Astrocyte (in vitro differentiated cells and primary cell): ENCODE measurements around the gene TAMALIN. TPM values are rescaled to one million over a fixed set of nuclear protein-coding genes. Genes with fewer than 3 reads are reported as not detected.

Source experiments
- DNase-seq: peaks from one replicate; pipeline ENCODE4 v3.0.0-alpha.2; 2010; ENCODE audit warnings: low read depth
- FAIRE-seq: peaks from 2 replicates; lab custom pipeline; 2011; peaks lifted over from hg19 to GRCh38; lab: Jason Lieb, UNC
- H2AFZ ChIP-seq: 2 replicates; pipeline ENCODE4 v1.6.0; 2012; ENCODE audit warnings: low read depth, low read length, inconsistent platforms
- H3K27ac ChIP-seq: 2 replicates; pipeline ENCODE4 v1.5.1; 2011; ENCODE audit warnings: low read depth, low read length, inconsistent platforms
- H3K27me3 ChIP-seq: 2 replicates; pipeline ENCODE4 v1.6.0; 2011; ENCODE audit warnings: low read length, inconsistent platforms; ENCODE audit not compliant: insufficient read depth
- H3K36me3 ChIP-seq: 2 replicates; pipeline ENCODE4 v1.5.1; 2011; ENCODE audit warnings: low read length, inconsistent platforms; ENCODE audit not compliant: insufficient read depth
- H3K4me1 ChIP-seq: 2 replicates; pipeline ENCODE4 v1.5.1; 2011; ENCODE audit warnings: low read length, inconsistent platforms; ENCODE audit not compliant: insufficient read depth
- H3K4me2 ChIP-seq: 2 replicates; pipeline ENCODE4 v1.6.0; 2012; ENCODE audit warnings: low read length, inconsistent platforms
- H3K4me3 ChIP-seq: 2 replicates; pipeline ENCODE4 v1.5.1; 2011; ENCODE audit warnings: low read depth, mild to moderate bottlenecking, low read length, inconsistent platforms; ENCODE audit not compliant: insufficient read depth
- H3K79me2 ChIP-seq: 2 replicates; pipeline ENCODE4 v1.6.0; 2012; ENCODE audit warnings: mild to moderate bottlenecking, low read length, inconsistent platforms; ENCODE audit not compliant: insufficient read depth
- H3K9ac ChIP-seq: 2 replicates; pipeline ENCODE4 v1.6.0; 2012; ENCODE audit warnings: mild to moderate bottlenecking, low read length, inconsistent platforms
- H3K9me3 ChIP-seq: 2 replicates; pipeline ENCODE4 v1.5.1; 2012; ENCODE audit warnings: low read depth, mild to moderate bottlenecking, low read length, inconsistent platforms; ENCODE audit not compliant: insufficient read depth
- H4K20me1 ChIP-seq: 2 replicates; pipeline ENCODE4 v1.6.0; 2012; ENCODE audit warnings: low read length, inconsistent platforms; ENCODE audit not compliant: insufficient read depth
- H3K27ac Mint-ChIP-seq: one replicate; pipeline ENCODE4 v1.8.0; 2021; ENCODE audit warnings: mild to moderate bottlenecking, mixed read lengths; ENCODE audit not compliant: unreplicated experiment
- H3K27me3 Mint-ChIP-seq: one replicate; pipeline ENCODE4 v1.8.0; 2021; ENCODE audit warnings: low read depth, mixed read lengths; ENCODE audit not compliant: unreplicated experiment
- H3K36me3 Mint-ChIP-seq: one replicate; pipeline ENCODE4 v1.8.0; 2021; ENCODE audit warnings: low read depth, mixed read lengths; ENCODE audit not compliant: unreplicated experiment
- H3K4me1 Mint-ChIP-seq: one replicate; pipeline ENCODE4 v1.8.0; 2021; ENCODE audit warnings: low read depth, mixed read lengths; ENCODE audit not compliant: unreplicated experiment
- H3K4me3 Mint-ChIP-seq: one replicate; pipeline ENCODE4 v1.8.0; 2021; ENCODE audit warnings: mild to moderate bottlenecking, moderate library complexity, mixed read lengths; ENCODE audit not compliant: unreplicated experiment
- H3K9me3 Mint-ChIP-seq: one replicate; pipeline ENCODE4 v1.8.0; 2021; ENCODE audit warnings: mild to moderate bottlenecking, mixed read lengths; ENCODE audit not compliant: unreplicated experiment
- CTCF ChIP-seq: IDR thresholded peaks from 2 replicates; pipeline ENCODE4 v1.5.1; 2011; ENCODE audit warnings: low read depth, mild to moderate bottlenecking, inconsistent platforms, low read length, moderate library complexity; ENCODE audit not compliant: insufficient read depth
- EZH2 ChIP-seq: IDR thresholded peaks from 2 replicates; pipeline ENCODE4 v1.6.1; 2012; ENCODE audit warnings: mild to moderate bottlenecking, low read length, inconsistent platforms; ENCODE audit not compliant: insufficient read depth
- total RNA-seq: library from RNA; stranded (reverse); gene quantifications from 2 replicates; pipeline ENCODE4 v1.2.1, GENCODE V29; 2021

Gene TAMALIN
- total RNA-seq, 1 donor from 2014 or later, result 9.6 TPM

DNA sequence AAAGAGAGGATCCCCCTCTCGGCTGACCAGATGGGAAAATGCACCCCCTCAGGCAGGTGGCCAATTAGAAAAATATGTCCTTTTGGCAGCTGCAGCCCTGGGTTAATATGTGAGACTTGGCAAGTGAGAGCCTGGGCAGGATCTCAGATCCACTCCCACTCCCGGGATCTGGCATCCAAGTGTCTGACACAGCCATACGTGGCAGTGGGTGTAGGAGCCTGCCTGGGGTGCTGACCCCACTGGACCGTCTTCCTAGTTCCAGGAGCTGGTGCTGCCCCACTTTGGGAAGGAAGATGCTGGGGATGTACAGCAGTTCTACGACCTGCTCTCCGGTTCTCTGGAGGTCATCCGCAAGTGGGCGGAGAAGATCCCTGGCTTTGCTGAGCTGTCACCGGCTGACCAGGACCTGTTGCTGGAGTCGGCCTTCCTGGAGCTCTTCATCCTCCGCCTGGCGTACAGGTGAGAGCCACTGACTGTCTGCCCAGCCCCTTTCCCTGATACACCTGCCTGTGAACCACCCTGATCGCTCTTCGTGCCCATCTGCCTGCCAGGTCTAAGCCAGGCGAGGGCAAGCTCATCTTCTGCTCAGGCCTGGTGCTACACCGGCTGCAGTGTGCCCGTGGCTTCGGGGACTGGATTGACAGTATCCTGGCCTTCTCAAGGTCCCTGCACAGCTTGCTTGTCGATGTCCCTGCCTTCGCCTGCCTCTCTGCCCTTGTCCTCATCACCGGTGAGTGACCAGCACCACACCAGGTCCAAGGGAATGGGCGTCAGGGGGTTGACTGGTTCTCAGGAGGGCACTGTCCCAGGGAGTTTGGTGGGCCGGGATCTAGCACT, 50.3 kb downstream of the TAMALIN start:
- H3K9me3 Mint-ChIP-seq, result no peaks in the 10 kb centered on the region
- Histone ChIP-seq H3K36me3 (no peaks in the 10 kb centered on the region), H3K27me3 (no peaks in the 10 kb centered on the region), H3K4me3 (no peak overlapping the region), H3K9ac (no peak overlapping the region), H3K27ac (no peak overlapping the region), H3K4me2 (no peak overlapping the region), H4K20me1 (peaks cover 26% of the 10 kb centered on the region), H2AFZ (no peak overlapping the region), H3K9me3 (no peaks in the 10 kb centered on the region), H3K4me1 (no peaks in the 10 kb centered on the region), H3K79me2 (no peaks in the 10 kb centered on the region)
- no peaks in the 10 kb centered on the region for H3K4me1 Mint-ChIP-seq
- no peak overlapping the region for H3K27ac Mint-ChIP-seq
- no peaks in the 10 kb centered on the region for H3K36me3 Mint-ChIP-seq
- FAIRE-seq (no peak), DNase-seq (peak; percentile 32)
- H3K4me3 Mint-ChIP-seq, result no peak overlapping the region
- peaks cover 10% of the 10 kb centered on the region for H3K27me3 Mint-ChIP-seq
- no peak for TF ChIP-seq EZH2

DNA sequence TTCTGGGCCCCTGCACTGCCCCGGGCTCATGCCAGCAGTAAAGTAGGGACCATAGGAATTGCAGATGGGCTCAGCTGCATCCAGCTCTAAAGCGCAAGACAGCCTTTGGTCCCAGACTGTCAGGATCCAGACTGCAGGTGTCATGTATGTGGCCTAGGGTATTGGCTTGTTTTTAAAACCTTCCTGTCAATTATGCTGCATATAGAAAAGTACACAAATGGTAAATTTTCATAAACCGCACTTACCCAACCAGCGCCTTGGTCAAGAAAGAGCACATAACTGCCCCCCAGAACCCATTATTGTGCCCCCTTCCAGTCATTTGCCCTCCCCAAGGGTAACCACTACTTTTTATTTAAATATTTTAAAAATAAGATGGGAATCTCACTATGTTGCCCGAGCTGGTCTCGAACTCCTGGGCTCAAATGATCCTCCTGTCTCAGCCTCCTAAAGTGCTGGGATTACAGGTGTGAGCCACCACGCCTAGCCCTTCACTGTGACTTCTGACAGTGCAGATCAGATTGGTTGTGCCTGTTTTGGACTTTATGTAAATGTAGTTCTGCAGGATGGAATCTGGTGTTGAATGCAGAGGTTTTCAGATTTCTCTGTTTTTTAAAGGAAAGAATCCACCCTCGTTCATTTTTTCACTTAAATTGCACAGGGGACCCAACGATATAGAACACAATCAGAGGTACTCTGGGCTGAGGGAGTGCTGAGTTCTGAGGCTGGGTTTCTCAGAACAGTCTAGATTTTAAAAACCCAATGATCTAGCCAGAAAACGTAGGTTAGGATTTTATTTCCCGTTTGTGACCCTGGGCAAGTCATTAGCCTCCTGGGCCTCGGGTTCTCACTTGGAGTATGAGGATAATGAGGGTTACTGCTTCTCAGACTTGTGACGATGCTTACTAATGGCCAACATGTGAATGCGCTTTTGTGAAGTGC, 51.2 kb downstream of the TAMALIN start:
- FAIRE-seq, result no peak
- Mint-ChIP-seq H3K27me3 (peaks cover 12% of the 10 kb centered on the region), H3K36me3 (no peaks in the 10 kb centered on the region), H3K4me1 (no peaks in the 10 kb centered on the region), H3K27ac (no peak overlapping the region), H3K9me3 (no peaks in the 10 kb centered on the region), H3K4me3 (no peak overlapping the region)
- H3K27ac ChIP-seq, result no peak overlapping the region
- peaks cover 17% of the 10 kb centered on the region for H4K20me1 ChIP-seq
- H3K9me3 ChIP-seq, result no peaks in the 10 kb centered on the region
- no peaks in the 10 kb centered on the region for H3K36me3 ChIP-seq
- no peak overlapping the region for H3K4me2 ChIP-seq
- no peak for DNase-seq
- TF ChIP-seq EZH2 (no peak), CTCF (no peak)
- H3K4me1 ChIP-seq, result no peaks in the 10 kb centered on the region
- H3K4me3 ChIP-seq, result no peak overlapping the region
- H3K9ac ChIP-seq, result no peak overlapping the region
- H3K79me2 ChIP-seq, result no peaks in the 10 kb centered on the region
- no peak overlapping the region for H2AFZ ChIP-seq
- no peaks in the 10 kb centered on the region for H3K27me3 ChIP-seq

- H3K27me3 Mint-ChIP-seq, result peaks cover 12% of the 10 kb centered on the region
- Histone ChIP-seq H4K20me1 (peaks cover 8% of the 10 kb centered on the region), H3K9ac (no peak overlapping the region), H3K9me3 (no peaks in the 10 kb centered on the region), H3K4me1 (peaks cover 5% of the 10 kb centered on the region), H3K36me3 (no peaks in the 10 kb centered on the region), H3K4me3 (no peak overlapping the region), H3K79me2 (no peaks in the 10 kb centered on the region), H3K27me3 (no peaks in the 10 kb centered on the region), H3K4me2 (no peak overlapping the region), H2AFZ (no peak overlapping the region), H3K27ac (no peak overlapping the region)
- FAIRE-seq (no peak), DNase-seq (no peak)
- H3K36me3 Mint-ChIP-seq, result no peaks in the 10 kb centered on the region
- no peaks in the 10 kb centered on the region for H3K9me3 Mint-ChIP-seq
- no peaks in the 10 kb centered on the region for H3K4me1 Mint-ChIP-seq
- TF ChIP-seq CTCF (no peak), EZH2 (no peak)
- H3K4me3 Mint-ChIP-seq, result no peak overlapping the region
- H3K27ac Mint-ChIP-seq, result no peak overlapping the region
These were observed 52.0 kb downstream of the TAMALIN start for GRCh38 chr12:52058631-52059361.
